Spleen (tissue), 7 donors: ENCODE measurements around the gene PLEKHN1.

ENCODE experiments used
- POLR2A ChIP-seq, 3 donors: fragments of 450-650 bp; IDR thresholded peaks; one replicate each; pipeline ENCODE4 v1.5.1; 2017; ENCODE audit warnings: antibody characterized with exemption in 3 of 3, mild to moderate bottlenecking in 1 of 3
- POLR2AphosphoS5 ChIP-seq, 3 donors: sonication (generic); formaldehyde crosslinking; IDR thresholded peaks; one replicate each; pipeline ENCODE4 v1.5.1; 2017; ENCODE audit warnings: antibody characterized with exemption in 3 of 3
- TF ChIP-seq, protein P1 (sequence below), 11 experiments: fragments of 200-600 bp in 7 of 11; fragments of 450-650 bp in 4 of 11; sonication (generic) in 4 of 11; IDR thresholded peaks in 8 of 11; conservative IDR thresholded peaks in 3 of 11; 1 replicate in 7 of 11; 2 replicates in 4 of 11; pipeline versions ENCODE4 v1.4.0 to v1.8.0; 2016 to 2021; ENCODE audit warnings: antibody characterized with exemption in 11 of 11, inconsistent platforms in 4 of 11, mild to moderate bottlenecking in 1 of 11
- donor health status: DM: no; HTN: no; CAD: no; lungs with moderate emphysema.
- donor health status: DM: no; HTN: no; CAD: no.
- donor health status: DM: no; HTN: no; CAD: no.

DNA sequence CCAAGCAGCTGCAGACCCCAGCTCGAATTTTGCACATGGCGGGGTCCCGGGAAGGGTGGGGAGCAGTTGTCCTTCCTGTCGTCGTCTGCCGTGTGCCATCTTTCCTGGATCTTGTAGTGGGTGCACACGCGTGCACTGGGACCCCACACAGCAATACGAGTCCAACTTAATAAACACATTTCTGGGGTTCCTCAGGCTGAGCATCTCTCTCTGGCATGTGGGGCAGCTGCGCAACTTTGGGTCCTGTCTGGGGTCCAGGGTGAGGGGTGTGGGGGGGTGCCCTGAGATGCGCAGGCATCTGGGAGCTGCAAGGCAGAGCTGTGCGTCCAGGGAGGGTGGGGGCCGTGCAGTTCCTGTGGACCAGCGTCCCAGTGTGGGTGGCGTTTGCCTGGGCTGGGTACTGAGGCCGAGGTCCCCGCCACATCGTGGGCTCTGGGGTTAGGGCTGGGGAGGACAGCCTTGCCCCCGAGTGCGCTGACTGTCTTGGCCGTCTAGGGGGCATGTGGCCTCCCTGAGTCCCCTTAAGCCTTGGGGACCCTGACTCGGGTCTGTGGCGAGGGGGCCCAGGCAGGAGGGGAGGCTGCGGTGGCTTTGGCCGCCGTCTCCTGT is 652 bp upstream of the PLEKHN1 start:
- TF ChIP-seq, protein P1, sequence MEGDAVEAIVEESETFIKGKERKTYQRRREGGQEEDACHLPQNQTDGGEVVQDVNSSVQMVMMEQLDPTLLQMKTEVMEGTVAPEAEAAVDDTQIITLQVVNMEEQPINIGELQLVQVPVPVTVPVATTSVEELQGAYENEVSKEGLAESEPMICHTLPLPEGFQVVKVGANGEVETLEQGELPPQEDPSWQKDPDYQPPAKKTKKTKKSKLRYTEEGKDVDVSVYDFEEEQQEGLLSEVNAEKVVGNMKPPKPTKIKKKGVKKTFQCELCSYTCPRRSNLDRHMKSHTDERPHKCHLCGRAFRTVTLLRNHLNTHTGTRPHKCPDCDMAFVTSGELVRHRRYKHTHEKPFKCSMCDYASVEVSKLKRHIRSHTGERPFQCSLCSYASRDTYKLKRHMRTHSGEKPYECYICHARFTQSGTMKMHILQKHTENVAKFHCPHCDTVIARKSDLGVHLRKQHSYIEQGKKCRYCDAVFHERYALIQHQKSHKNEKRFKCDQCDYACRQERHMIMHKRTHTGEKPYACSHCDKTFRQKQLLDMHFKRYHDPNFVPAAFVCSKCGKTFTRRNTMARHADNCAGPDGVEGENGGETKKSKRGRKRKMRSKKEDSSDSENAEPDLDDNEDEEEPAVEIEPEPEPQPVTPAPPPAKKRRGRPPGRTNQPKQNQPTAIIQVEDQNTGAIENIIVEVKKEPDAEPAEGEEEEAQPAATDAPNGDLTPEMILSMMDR (IDR thresholded peaks at IDR 0.05 in 8 of 11, conservative IDR thresholded peaks at IDR 0.05 in 3 of 11), result no peak
- TF ChIP-seq POLR2A (IDR thresholded peaks at IDR 0.05), result no peak
- TF ChIP-seq POLR2AphosphoS5 (IDR thresholded peaks at IDR 0.05), result no peak
